ENCODE measurements around the gene LAPTM4A. TPM values are rescaled to one million over a fixed set of nuclear protein-coding genes. Genes with fewer than 3 reads are reported as not detected.

The LAPTM4A gene
- total RNA-seq, 1 donor from 2014 or later, result 300 TPM

- Mint-ChIP-seq H3K27me3 (ENCODE audit: low read depth, unreplicated experiment) (peaks cover 2% of the 10 kb centered on the region), H3K4me3 (ENCODE audit: unreplicated experiment) (no peak overlapping the region), H3K27ac (ENCODE audit: unreplicated experiment) (peak overlapping the region; percentile 94), H3K36me3 (ENCODE audit: low read depth, unreplicated experiment) (no peaks in the 10 kb centered on the region), H3K4me1 (ENCODE audit: low read depth, unreplicated experiment) (peaks cover 26% of the 10 kb centered on the region), H3K9me3 (ENCODE audit: unreplicated experiment) (peaks cover 2% of the 10 kb centered on the region)
- H2AFZ ChIP-seq (ENCODE audit: low read depth, low read length), result peak overlapping the region; percentile 42
- peaks cover 3% of the 10 kb centered on the region for H3K9me3 ChIP-seq (ENCODE audit: insufficient read depth, low read depth, low read length)
- H4K20me1 ChIP-seq (ENCODE audit: insufficient read depth, low read length), result no peaks in the 10 kb centered on the region
- FAIRE-seq, result no peak
- no peaks in the 10 kb centered on the region for H3K27me3 ChIP-seq (ENCODE audit: insufficient read depth, low read length)
- H3K4me2 ChIP-seq (ENCODE audit: low read length), result peak overlapping the region; percentile 75
- peaks cover 23% of the 10 kb centered on the region for H3K4me1 ChIP-seq (ENCODE audit: insufficient read depth, low read length)
- H3K9ac ChIP-seq (ENCODE audit: low read length), result peak overlapping the region; percentile 72
- no peak overlapping the region for H3K4me3 ChIP-seq (ENCODE audit: insufficient read depth, low read depth, low read length)
- no peak for DNase-seq (ENCODE audit: low read depth)
- peak overlapping the region; percentile 83 for H3K27ac ChIP-seq (ENCODE audit: low read depth, low read length)
- H3K36me3 ChIP-seq (ENCODE audit: insufficient read depth, low read length), result no peaks in the 10 kb centered on the region
- TF ChIP-seq EZH2 (IDR thresholded peaks at IDR 0.05; ENCODE audit: insufficient read depth, low read length), result no peak
- TF ChIP-seq, protein P1, sequence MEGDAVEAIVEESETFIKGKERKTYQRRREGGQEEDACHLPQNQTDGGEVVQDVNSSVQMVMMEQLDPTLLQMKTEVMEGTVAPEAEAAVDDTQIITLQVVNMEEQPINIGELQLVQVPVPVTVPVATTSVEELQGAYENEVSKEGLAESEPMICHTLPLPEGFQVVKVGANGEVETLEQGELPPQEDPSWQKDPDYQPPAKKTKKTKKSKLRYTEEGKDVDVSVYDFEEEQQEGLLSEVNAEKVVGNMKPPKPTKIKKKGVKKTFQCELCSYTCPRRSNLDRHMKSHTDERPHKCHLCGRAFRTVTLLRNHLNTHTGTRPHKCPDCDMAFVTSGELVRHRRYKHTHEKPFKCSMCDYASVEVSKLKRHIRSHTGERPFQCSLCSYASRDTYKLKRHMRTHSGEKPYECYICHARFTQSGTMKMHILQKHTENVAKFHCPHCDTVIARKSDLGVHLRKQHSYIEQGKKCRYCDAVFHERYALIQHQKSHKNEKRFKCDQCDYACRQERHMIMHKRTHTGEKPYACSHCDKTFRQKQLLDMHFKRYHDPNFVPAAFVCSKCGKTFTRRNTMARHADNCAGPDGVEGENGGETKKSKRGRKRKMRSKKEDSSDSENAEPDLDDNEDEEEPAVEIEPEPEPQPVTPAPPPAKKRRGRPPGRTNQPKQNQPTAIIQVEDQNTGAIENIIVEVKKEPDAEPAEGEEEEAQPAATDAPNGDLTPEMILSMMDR (IDR thresholded peaks at IDR 0.05; ENCODE audit: insufficient read depth, low read depth, low read length), result no peak
- H3K79me2 ChIP-seq (ENCODE audit: insufficient read depth, low read length), result no peaks in the 10 kb centered on the region
Observed at GRCh38 chr2:20072436-20073158, 21.2 kb upstream of the LAPTM4A start.

GRCh38 chr2:20071397-20072383 is 20.3 kb upstream of the LAPTM4A start:
- DNase-seq (ENCODE audit: low read depth) (peak; percentile 88), FAIRE-seq (peak; percentile 83)
- Mint-ChIP-seq H3K4me1 (ENCODE audit: low read depth, unreplicated experiment) (peaks cover 29% of the 10 kb centered on the region), H3K27ac (ENCODE audit: unreplicated experiment) (peak overlapping the region; percentile 94), H3K27me3 (ENCODE audit: low read depth, unreplicated experiment) (peaks cover 2% of the 10 kb centered on the region), H3K36me3 (ENCODE audit: low read depth, unreplicated experiment) (no peaks in the 10 kb centered on the region), H3K9me3 (ENCODE audit: unreplicated experiment) (peaks cover 2% of the 10 kb centered on the region), H3K4me3 (ENCODE audit: unreplicated experiment) (no peak overlapping the region)
- Histone ChIP-seq H3K27me3 (ENCODE audit: insufficient read depth, low read length) (no peaks in the 10 kb centered on the region), H3K79me2 (ENCODE audit: insufficient read depth, low read length) (no peaks in the 10 kb centered on the region), H3K4me2 (ENCODE audit: low read length) (peak overlapping the region; percentile 75), H3K36me3 (ENCODE audit: insufficient read depth, low read length) (no peaks in the 10 kb centered on the region), H3K4me1 (ENCODE audit: insufficient read depth, low read length) (peaks cover 25% of the 10 kb centered on the region), H4K20me1 (ENCODE audit: insufficient read depth, low read length) (no peaks in the 10 kb centered on the region), H3K9ac (ENCODE audit: low read length) (peak overlapping the region; percentile 72), H3K27ac (ENCODE audit: low read depth, low read length) (peak overlapping the region; percentile 83), H2AFZ (ENCODE audit: low read depth, low read length) (peak overlapping the region; percentile 65), H3K9me3 (ENCODE audit: insufficient read depth, low read depth, low read length) (peaks cover under 1% of the 10 kb centered on the region), H3K4me3 (ENCODE audit: insufficient read depth, low read depth, low read length) (peak overlapping the region; percentile 11)
- no peak for TF ChIP-seq EZH2 (IDR thresholded peaks at IDR 0.05; ENCODE audit: insufficient read depth, low read length)
- TF ChIP-seq, protein P1 (IDR thresholded peaks at IDR 0.05; ENCODE audit: insufficient read depth, low read depth, low read length), result no peak
